NCI-H748 (cell line): ENCODE measurements around the gene ISG15.

ENCODE experiments used
- DNase-seq: peaks from one replicate; lab custom pipeline; 2025; ENCODE audit not compliant: unreplicated experiment; lab: John Stamatoyannopoulos, UW

The ISG15 gene

DNA sequence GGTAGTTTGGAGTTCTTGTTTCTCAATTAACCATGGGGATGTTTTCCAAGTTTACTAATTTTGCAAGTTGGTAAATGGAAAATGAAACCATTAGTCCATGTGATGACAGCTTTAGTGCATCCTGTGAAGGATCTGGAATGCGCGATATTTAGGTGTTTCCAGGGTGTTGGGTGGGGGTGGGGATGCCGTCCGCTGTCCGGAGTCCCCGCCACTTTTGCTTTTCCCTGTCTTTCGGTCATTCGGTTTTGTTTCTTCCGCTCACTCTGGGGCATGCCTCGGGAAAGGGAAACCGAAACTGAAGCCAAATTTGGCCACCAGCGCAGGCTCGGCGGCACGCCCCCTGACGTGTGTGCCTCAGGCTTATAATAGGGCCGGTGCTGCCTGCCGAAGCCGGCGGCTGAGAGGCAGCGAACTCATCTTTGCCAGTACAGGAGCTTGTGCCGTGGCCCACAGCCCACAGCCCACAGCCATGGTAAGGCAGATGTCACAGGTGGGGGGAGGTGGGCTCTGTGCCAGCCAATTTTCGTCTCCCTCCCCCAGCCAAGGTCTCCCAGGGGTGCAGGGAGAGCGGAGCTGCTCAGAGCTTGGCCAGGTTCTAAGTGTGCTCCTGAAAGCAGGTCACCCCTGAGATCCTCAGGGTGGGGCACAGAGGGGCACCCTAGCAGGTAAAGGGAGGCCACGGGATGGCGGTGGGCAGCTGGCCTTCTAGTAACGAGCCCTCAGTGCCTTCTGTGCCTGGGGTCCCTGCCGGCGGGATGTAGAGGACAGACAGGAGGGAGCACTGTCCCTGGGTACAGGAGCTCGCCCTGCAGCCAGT, at the start of gene ISG15:
Gene ISG15 (plus strand): TSS at position 393 of the 817 bp plus-strand sequence. CDS start 77 bp downstream, at position 470.
- peak; percentile 76 for DNase-seq

DNA sequence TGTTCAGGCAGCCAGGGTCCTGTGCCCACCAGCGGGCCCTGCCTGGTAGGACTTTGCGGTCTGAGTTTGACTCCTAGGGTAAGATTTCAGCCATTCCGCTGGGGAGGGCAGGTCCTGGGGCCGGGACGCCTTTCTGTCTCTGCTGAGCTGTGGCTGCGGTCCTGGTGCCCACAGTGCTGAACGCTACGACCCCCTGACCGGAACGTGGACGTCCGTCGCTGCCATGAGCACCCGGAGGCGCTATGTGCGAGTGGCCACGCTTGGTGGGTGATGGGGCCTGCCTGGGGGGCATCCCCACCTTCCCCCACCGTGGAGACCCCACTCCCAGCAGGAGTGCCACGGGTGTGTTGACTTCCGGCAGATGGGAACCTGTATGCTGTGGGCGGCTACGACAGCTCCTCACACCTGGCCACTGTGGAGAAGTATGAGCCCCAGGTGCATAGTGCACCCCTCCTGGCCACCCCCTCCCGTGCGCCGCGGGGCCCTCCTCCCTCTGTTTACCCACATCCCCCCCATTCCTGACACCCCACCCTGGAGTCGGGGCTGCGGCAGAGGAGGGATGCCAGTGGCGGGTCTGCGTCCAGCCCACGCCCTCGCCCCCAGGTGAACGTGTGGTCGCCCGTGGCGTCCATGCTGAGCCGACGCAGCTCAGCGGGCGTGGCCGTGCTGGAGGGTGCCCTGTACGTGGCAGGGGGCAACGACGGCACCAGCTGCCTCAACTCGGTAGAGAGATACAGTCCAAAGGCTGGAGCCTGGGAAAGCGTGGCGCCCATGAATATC, 49.4 kb upstream of the ISG15 start:
- DNase-seq: no peak

DNA sequence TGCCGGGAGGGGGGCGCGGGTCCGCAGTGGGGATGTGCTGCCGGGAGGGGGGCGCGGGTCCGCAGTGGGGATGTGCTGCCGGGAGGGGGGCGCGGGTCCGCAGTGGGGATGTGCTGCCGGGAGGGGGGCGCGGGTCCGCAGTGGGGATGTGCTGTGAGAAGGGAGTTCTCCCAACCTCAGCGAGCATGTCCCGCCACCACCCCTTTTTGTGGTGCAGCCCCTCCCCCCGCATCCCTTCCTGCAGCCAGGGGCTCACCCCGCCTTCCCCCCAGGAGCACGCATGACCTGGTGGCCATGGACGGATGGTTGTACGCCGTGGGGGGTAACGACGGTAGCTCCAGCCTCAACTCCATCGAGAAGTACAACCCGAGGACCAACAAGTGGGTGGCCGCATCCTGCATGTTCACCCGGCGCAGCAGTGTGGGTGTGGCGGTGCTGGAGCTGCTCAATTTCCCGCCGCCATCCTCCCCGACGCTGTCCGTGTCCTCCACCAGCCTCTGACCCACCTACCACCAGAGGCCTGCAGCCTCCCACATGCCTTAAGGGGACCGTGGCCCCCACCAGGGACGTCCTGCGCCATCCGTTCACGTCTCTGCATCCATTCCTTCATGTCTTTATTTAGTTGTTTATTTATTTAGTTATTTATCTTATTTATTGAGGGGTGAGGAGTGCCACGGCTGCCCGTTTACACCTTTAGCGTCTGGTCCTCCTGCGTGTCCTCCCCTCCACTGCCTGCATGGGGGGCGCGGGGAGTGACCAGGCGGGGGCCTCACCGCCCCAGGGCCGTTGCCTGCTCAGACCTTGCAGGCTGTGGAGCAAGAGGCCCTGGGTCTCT, 48.4 kb upstream of the ISG15 start:
- DNase-seq: no peak

DNA sequence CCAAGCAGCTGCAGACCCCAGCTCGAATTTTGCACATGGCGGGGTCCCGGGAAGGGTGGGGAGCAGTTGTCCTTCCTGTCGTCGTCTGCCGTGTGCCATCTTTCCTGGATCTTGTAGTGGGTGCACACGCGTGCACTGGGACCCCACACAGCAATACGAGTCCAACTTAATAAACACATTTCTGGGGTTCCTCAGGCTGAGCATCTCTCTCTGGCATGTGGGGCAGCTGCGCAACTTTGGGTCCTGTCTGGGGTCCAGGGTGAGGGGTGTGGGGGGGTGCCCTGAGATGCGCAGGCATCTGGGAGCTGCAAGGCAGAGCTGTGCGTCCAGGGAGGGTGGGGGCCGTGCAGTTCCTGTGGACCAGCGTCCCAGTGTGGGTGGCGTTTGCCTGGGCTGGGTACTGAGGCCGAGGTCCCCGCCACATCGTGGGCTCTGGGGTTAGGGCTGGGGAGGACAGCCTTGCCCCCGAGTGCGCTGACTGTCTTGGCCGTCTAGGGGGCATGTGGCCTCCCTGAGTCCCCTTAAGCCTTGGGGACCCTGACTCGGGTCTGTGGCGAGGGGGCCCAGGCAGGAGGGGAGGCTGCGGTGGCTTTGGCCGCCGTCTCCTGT, 47.7 kb upstream of the ISG15 start:
- DNase-seq: no peak

DNA sequence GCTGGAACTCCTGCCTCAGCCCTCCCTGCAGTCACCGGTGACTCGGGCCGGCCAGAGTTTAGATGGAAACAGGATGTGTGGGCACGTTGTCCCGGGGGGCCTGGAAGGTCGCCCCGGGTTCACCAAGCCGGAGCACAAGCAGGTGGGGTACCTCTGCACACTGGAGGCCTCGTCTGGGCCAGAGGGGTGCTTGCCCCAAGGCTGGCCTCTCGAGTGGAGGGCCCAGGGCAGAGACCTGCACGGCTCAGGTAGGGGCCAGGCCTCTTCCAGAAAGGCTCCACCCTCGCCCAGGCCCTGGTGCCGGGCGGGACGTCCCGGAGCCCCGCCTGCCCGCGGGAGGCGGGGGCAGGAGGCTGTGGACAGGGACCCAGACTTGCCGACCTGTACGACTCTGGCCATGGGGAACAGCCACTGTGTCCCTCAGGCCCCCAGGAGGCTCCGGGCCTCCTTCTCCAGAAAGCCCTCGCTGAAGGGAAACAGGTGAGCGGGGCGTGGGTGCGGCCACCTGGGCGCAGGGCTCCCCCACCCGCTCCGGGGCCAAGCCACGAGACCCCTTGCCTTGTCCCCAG, 47.1 kb upstream of the ISG15 start, which contains the start of gene PLEKHN1:
Gene PLEKHN1 (plus strand): TSS at position 348 of the 569 bp plus-strand sequence. CDS start 50 bp downstream, at position 398.
- DNase-seq: no peak

DNA sequence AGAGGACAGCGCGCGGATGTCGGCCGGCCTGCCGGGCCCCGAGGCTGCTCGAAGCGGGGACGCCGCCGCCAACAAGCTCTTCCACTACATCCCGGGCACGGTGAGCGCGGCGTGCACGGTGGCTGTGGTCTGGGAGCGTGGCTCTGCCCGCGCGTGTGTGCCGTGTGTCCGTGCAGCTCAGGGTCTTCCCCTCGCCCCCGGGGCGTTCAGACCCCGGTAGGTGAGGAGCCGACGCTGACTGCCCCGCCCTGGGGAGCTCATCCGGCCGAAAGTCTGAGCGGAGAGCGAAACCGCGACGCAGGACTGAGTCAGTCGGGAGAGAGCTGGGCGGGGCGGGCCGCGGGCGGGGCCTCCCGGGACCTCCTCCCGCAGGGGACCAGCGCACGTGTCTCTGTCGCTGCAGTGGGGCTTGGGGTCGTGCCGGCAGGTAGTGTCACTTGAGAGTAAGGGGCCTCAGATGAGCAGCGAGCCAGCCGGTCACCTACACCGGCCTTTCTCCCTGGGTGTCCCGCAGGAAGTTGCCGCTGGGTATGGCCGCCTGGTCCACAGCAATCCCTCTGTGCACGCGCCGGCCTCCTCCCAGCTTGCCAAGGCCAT, 46.5 kb upstream of the ISG15 start:
- DNase-seq: peak; percentile 26

DNA sequence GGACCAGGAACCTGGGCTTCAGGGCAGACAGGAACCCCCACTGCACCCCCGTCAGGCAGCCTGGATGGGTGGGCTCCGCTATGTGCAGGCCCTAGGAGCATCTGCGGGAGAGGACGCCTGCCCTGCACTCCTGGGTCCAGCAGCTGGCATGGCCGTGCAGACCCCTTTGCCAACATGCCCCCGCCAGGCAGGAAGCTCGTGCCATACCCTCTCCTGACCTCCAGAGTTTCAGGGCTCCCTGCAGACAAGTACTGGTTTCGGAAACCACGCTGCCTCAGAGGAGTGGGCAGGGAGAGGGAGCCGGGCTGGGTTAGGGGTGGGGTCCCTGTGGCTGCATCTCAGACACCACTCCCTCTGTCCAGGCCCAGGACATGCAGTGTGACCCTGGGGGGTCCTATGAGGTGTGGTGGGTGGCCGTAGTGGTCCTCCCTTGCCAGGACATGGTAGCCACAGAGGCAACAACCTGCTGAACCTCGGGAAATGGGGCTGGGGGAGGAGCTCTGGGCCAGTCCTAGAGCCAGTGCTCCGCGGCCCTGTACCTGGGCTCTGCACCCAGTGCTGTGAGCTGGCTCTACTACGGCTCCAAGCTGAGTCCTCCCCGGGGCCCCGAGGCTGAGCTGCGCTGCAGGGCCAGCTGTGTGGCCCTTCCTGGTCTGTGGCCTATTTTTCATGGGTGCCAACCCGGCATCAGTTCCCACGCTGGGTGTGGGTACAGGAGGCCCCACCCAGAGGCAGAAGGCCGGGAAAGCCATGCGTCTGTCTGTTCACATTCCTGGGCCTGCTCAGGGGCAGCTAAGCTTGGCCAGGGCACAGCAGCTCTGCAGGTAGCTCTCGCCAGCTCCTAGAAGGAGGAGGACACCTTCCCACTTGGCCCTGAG, 45.6 kb upstream of the ISG15 start:
- no peak for DNase-seq

DNA sequence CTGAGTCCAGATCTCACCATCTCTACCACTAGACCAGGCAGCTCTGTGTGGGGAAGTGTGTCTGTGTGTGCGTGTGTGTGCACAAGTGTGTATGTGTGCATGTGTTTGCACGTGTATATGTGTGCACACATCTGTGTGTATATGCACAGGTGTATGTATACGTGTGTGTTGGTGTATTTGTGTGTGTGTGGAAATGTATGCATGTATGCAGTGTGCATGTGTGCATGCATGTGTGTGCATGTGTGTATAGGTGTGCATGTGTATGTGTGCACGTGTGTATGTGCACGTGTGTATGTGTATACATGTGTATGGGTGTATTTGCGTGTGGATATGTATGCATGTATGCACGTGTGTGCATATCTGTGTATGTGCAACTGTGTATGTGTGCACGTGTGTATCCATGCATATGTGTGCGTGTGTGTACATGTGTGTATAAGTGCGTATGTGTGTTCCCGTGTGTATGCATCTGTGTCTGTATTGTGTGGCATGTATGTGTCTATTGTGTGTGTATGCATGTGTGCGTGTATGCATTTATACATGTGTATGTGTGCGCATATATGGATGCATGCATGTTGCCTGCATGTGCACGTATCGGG, 43.9 kb upstream of the ISG15 start:
- no peak for DNase-seq

DNA sequence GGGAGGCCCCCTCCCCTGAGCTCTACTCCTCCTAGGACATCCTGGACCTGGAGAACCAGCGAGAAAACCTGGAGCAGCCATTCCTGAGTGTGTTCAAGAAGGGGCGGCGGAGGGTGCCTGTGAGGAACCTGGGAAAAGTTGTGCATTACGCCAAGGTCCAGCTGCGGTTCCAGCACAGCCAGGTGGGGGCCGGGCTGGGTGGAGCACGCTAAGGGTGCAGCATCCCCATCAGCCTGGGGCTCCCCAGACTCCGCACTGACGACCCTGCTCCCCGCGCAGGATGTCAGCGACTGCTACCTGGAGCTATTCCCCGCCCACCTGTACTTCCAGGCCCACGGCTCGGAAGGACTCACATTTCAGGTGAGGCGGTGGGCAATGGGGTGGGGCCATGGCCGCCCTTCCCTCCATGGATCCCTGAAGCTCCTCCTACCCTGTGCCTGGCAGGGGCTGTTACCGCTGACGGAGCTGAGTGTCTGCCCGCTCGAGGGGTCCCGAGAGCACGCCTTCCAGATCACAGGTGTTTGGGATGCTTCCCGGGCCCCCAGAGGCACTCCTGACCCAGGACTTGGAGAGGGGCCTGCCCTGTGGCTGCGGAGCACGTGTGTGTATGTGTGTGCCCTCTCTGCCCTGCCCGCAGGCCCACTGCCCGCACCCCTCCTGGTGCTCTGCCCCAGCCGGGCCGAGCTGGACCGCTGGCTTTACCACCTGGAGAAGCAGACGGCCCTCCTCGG, 42.9 kb upstream of the ISG15 start:
- peak; percentile 28 for DNase-seq

DNA sequence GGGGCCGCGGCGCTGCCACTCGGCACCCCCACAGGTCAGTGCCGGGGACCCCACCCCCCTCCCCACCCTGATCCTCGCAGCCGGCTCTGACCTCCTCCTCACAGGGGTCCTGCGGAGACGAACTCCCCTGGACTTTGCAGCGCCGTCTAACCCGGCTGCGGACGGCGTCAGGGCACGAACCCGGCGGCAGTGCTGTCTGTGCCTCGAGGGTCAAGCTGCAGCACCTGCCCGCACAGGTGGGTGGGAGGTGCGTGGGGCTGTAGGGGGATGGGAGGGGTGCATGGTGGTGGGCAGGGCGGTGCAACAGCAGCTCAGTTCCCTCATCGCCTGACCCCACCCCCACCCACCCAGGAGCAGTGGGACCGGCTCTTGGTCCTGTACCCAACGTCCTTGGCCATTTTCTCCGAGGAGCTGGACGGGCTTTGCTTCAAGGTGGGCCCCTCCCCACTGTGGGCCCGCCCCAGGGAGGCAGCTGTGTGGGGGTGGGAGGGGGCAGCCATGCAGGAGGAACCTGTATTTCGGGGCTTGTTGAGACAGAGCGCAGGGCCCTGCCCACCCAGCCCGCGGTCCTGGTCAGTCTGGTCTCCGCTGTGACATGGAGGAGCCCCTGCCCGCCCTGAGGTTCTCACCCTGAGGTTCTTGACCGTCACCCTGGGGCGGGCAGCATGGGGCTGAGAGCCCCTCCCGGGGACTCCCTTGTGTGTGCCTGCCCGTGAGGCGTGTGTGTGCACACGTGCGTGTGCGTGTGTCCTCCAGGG, 42.1 kb upstream of the ISG15 start:
- no peak for DNase-seq

DNA sequence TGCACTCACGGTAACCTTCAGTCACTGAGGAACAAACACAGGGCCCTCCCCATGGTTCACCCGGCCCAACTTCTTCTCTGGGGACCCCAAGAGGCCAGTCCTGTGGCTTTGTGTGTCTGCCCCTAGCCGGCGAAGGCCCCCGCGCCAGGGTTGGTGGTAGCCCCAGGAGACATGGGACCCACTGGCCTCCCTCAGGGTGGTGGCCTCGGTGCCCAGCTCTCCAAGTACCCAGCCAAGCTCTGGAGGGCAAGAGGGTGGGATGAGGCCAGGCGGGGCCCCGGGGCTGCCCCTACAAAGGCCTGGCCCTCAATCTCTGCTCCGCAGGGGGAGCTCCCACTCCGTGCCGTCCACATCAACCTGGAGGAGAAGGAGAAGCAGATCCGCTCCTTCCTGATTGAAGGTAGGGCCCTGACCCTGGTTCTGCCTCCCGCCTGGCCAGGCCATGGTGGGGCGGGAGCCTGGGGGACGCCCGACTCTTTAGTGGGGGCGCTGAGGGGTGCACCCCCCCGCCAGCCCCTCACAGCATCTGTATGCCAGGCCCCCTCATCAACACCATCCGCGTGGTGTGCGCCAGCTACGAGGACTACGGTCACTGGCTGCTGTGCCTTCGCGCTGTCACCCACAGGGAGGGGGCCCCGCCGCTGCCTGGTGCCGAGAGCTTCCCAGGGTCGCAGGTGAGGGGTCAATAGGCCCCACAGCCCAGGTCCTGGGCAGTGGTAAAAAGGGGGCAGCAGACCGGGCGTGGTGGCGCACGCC, 41.4 kb upstream of the ISG15 start:
- DNase-seq: no peak

DNA sequence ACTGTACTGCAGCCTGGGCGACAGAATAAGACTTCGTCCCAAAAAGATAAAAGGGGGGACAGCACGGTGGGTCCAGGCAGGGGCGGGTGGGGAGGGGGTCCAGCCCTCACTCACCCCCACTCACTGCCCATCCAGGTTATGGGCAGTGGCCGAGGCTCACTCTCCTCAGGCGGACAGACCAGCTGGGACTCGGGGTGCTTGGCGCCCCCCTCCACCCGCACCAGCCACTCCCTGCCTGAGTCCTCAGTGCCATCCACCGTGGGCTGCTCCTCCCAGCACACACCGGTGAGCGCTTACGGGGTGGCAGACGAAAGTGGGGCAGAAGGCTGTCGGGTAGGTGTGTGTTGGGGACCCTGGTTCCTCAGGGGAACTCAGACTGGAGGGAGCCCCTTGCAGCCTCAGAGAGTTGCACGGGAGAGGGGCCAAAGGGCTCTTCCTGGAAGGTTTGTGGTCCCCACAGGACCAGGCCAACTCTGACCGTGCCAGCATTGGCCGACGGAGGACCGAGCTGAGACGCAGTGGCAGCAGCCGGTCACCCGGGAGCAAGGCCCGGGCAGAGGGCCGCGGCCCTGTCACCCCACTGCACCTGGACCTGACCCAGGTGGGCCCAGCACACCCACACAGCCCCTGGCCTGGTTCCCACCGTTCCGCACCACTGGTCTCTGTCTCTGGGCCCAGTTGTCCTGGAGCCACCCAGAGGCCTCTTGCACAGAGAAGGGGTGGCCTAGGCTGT, 40.4 kb upstream of the ISG15 start:
- DNase-seq: no peak

DNA sequence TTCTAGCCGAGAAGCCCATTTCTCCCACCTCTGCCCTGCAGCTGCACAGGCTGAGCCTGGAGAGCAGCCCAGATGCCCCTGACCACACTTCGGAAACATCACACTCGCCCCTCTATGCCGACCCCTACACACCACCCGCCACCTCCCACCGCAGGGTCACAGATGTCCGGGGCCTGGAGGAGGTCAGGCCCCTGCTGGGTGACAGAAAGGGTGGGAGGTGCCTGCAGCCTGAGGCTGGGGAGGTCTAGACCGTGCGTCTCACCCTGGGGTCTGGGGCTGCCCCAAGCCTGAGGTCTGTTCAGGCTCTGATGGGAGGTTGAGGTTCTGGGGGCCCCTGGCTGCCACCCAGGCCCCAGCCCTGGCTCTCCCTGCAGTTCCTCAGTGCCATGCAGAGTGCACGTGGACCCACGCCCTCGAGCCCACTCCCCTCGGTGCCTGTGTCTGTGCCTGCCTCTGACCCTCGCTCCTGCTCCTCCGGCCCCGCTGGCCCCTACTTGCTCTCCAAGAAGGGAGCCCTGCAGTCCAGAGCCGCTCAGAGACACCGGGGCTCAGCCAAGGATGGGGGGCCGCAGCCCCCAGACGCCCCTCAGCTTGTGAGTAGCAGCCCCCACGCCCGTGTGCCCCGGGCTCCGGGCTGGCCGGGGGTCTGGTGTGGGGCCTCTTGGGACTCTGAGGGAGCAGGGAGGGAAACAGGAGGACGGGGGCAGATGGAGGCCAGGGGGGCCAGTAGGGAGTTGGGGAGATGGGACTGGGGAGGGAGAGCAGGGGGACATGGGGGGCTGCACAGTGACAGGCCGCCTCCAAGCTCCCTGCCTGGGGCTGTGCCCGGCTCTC, 39.6 kb upstream of the ISG15 start:
- no peak for DNase-seq

DNA sequence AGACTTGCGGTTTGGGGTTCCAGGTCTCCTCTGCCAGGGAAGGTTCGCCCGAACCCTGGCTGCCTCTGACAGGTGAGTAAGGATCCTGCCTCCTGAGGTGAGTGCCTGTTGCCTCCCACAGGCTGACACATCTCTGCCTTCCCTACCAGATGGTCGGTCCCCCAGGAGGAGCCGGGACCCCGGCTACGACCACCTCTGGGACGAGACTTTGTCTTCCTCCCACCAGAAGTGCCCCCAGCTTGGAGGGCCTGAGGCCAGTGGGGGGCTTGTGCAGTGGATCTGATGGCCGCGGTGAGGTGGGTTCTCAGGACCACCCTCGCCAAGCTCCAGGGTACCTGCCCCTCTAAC, 39.0 kb upstream of the ISG15 start:
- DNase-seq: no peak

DNA sequence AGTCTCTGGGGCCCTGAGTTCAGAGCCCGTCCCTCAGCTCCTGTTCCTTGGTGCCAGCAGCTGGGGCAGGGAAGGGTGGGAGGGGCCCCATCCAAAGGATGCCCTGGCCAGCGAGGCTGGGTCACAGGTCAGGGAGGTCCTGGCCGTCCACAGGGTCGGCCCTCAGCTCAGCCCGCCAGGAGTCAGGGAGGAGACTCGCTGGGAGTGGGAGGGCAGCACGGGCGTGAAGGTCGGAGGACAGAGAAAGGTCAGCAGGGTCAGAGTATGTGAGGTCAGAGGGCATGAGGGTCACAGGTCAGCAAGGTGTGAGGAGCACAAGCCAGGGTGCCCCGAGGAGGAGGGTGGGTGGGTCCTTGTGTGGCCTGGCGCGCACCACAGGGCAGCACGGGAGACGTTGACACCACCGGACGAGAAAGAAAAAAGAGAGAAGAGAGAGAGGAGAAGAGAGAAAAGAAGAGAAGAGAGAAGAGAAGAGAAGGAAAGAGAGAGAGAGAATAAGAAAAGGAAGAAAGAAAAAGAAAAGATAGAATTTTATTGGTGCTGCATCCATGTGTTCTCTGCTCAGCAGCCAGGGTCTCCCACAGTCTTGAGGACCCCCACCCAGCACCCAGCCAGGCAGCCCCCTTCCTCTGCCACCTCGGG, 38.5 kb upstream of the ISG15 start:
- DNase-seq: no peak
